B cell (primary cell): ENCODE measurements around the gene GNG13. TPM values are rescaled to one million over a fixed set of nuclear protein-coding genes. Genes with fewer than 3 reads are reported as not detected.

ENCODE experiments used
- ATAC-seq: fragments of 200-7000 bp; cut with Tn5 transposase; one replicate; pipeline ENCODE4 v1.10.0; 2021; ENCODE audit warnings: low read depth, mild to moderate bottlenecking, moderate number of reproducible peaks, moderate library complexity
- CTCF ChIA-PET: fragments of 350-600 bp; sonication (Branson Sonifier 250); formaldehyde crosslinking; loops from one replicate; lab custom pipeline; 2021; ENCODE audit warnings: antibody characterized with exemption, inconsistent platforms; lab: Charles Lee
- POLR2A ChIA-PET: fragments of 350-600 bp; sonication (Branson Sonifier 250); formaldehyde crosslinking; loops from one replicate; lab custom pipeline; 2021; ENCODE audit warnings: antibody characterized with exemption; lab: Charles Lee
- DNase-seq: peaks from one replicate; pipeline ENCODE4 v3.0.0; 2013
- H2AFZ ChIP-seq: 2 replicates; pipeline ENCODE4 v1.6.1; 2012; ENCODE audit warnings: mild to moderate bottlenecking, low read depth, low read length; ENCODE audit not compliant: insufficient read depth, poor library complexity, severe bottlenecking
- H3K27ac ChIP-seq, 2 donors: 1 replicate in 1 of 2; 2 replicates in 1 of 2; pipeline ENCODE4 v1.5.1; 2012 to 2013; ENCODE audit warnings: low read length in 2 of 2, mild to moderate bottlenecking in 2 of 2, moderate library complexity in 1 of 2
- H3K27me3 ChIP-seq, 4 experiments: fragments of 200-600 bp in 1 of 4; sonication (generic) in 1 of 4; replicated peaks in 1 of 4; 1 replicate in 2 of 4; 2 replicates in 2 of 4; pipeline versions ENCODE4 v1.6.1 to v1.7.0; 2013 to 2016; ENCODE audit warnings: low read length in 3 of 4, mild to moderate bottlenecking in 2 of 4, mixed read lengths in 1 of 4, moderate library complexity in 1 of 4; ENCODE audit not compliant: insufficient read depth in 4 of 4, control insufficient read depth in 3 of 4; ENCODE audit errors: control extremely low read depth in 1 of 4
- H3K36me3 ChIP-seq, 2 experiments: replicated peaks in 1 of 2; 1 replicate in 1 of 2; 2 replicates in 1 of 2; pipeline versions ENCODE4 v1.6.1 to v1.7.1; 2013; ENCODE audit warnings: low read length in 1 of 2; ENCODE audit not compliant: insufficient read depth in 2 of 2, control insufficient read depth in 1 of 2; ENCODE audit errors: control extremely low read depth in 1 of 2, extremely low read depth in 1 of 2
- H3K4me1 ChIP-seq, 2 donors: fragments of 200-600 bp in 1 of 2; sonication (generic) in 1 of 2; 1 replicate in 1 of 2; 2 replicates in 1 of 2; pipeline versions ENCODE4 v1.5.1 to v1.6.1; 2013 to 2017; ENCODE audit warnings: low read length in 2 of 2; ENCODE audit not compliant: control insufficient read depth in 2 of 2, insufficient read depth in 2 of 2
- H3K4me2 ChIP-seq: replicated peaks from 2 replicates; pipeline ENCODE3; 2012; ENCODE audit warnings: mild to moderate bottlenecking, low read depth, low read length; ENCODE audit not compliant: poor library complexity, severe bottlenecking
- H3K4me3 ChIP-seq, 5 experiments: fragments of 200-600 bp in 1 of 5; sonication (generic) in 1 of 5; 1 replicate in 3 of 5; 2 replicates in 2 of 5; pipeline versions ENCODE4 v1.5.1 to v1.7.0; 2011 to 2016; ENCODE audit warnings: low read length in 4 of 5, mild to moderate bottlenecking in 4 of 5, low read depth in 2 of 5, control low read depth in 1 of 5, moderate library complexity in 1 of 5; ENCODE audit not compliant: insufficient read depth in 1 of 5; ENCODE audit errors: control extremely low read depth in 1 of 5, extremely low read depth in 1 of 5
- H3K79me2 ChIP-seq: fragments of 200-600 bp; sonication (generic); one replicate; pipeline ENCODE4 v1.6.0; 2016; ENCODE audit warnings: low read length; ENCODE audit not compliant: control insufficient read depth, insufficient read depth
- H3K9ac ChIP-seq: fragments of 200-600 bp; sonication (generic); 2 replicates; pipeline ENCODE4 v1.6.1; 2017; ENCODE audit warnings: mild to moderate bottlenecking, low read length, moderate library complexity
- H3K9me3 ChIP-seq, 3 donors: one replicate each; pipeline versions ENCODE4 v1.6.1 to v1.7.1; 2013; ENCODE audit warnings: low read length in 2 of 3; ENCODE audit not compliant: control insufficient read depth in 2 of 3, insufficient read depth in 1 of 3; ENCODE audit errors: control extremely low read depth in 1 of 3
- H4K20me1 ChIP-seq: 2 replicates; pipeline ENCODE4 v1.6.0; 2012; ENCODE audit warnings: mild to moderate bottlenecking, low read length; ENCODE audit not compliant: insufficient read depth, control insufficient read depth, poor library complexity, severe bottlenecking
- H3K27ac Mint-ChIP-seq: one replicate; pipeline ENCODE4 v1.8.0; 2021; ENCODE audit warnings: mixed read lengths
- H3K27me3 Mint-ChIP-seq: one replicate; pipeline ENCODE4 v1.8.0; 2021; ENCODE audit warnings: mixed read lengths
- H3K4me1 Mint-ChIP-seq: one replicate; pipeline ENCODE4 v1.8.0; 2021; ENCODE audit warnings: mixed read lengths
- H3K4me3 Mint-ChIP-seq: one replicate; pipeline ENCODE4 v1.8.0; 2021; ENCODE audit warnings: mixed read lengths
- H3K9me3 Mint-ChIP-seq: one replicate; pipeline ENCODE4 v1.8.0; 2022; ENCODE audit warnings: mixed read lengths; ENCODE audit not compliant: insufficient read depth
- EZH2 ChIP-seq: IDR thresholded peaks from 2 replicates; pipeline ENCODE4 v1.6.1; 2012; ENCODE audit warnings: borderline replicate concordance, low read depth, mild to moderate bottlenecking, moderate library complexity, low read length; ENCODE audit not compliant: insufficient read depth, poor library complexity, severe bottlenecking
- WGBS: methylation state at CpG from one replicate; pipeline ENCODE4 v1.1.5; 2013; ENCODE audit warnings: missing lambda C conversion rate; ENCODE audit not compliant: insufficient coverage; 5-methylcytosine and 5-hydroxymethylcytosine counted together
- intact Hi-C: fragments of 100-400 bp; cut with micrococcal nuclease; formaldehyde crosslinking; loops from one replicate; pipeline ENCODE4 v1.10.0; 2022
- polyA plus RNA-seq: library from polyadenylated mRNA; depleted of rRNA; stranded (reverse); fragments of >200 nt; gene quantifications from 2 replicates; pipeline ENCODE4 v1.2.3, GENCODE V29; 2012
- total RNA-seq, 2 donors: library from RNA; stranded (reverse); fragments of 120-200 nt in 1 of 2; gene quantifications; 1 replicate in 1 of 2; 2 replicates in 1 of 2; pipeline versions ENCODE4 v1.2.3 to v1.2.4, GENCODE V29; 2013 to 2022
- TF ChIP-seq, protein P1 (sequence below): fragments of 200-600 bp; IDR thresholded peaks from one replicate; pipeline ENCODE4 v1.8.0; 2022; ENCODE audit warnings: antibody characterized with exemption, mild to moderate bottlenecking

The GNG13 gene
- total and polyA plus RNA-seq, 2 donors (not counting 1 experiment from before 2014, with no cell fraction given): not detected

DNA sequence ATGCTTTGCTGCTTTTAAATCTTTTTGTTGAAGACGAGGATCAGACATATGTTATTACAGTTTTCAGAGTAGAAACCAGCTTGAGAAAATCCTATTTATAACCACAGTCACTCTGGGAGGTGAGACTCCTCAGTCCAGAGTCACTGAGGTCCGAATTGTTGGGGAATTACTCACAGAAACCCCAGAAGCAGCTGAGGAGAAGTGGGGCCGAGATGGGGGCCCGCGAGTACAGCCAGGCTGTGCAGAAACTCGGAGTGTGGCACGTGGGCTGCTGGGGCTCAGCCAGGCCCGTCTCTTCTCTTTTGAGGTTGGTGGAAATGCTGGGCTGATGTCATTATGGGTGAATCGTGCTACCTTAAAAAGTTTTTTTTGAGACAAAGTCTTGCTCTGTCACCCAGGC lies 14.4 kb upstream of the GNG13 start:
- Histone ChIP-seq H2AFZ (no peak overlapping the region), H3K36me3 (no peaks in the 10 kb centered on the region), H3K9me3 (peaks cover 0 to 23% (median 0%) of the 10 kb centered on the region in 3 donors), H3K4me2 (no peak overlapping the region), H3K79me2 (peaks cover 4% of the 10 kb centered on the region), H3K27ac (no peak overlapping the region), H4K20me1 (no peaks in the 10 kb centered on the region), H3K4me3 (no peak overlapping the region), H3K27me3 (peaks cover 0 to 60% (median 12%) of the 10 kb centered on the region in 4 experiments), H3K4me1 (peaks cover 3 to 16% of the 10 kb centered on the region in 2 donors), H3K9ac (no peak overlapping the region)
- no peak overlapping the region for H3K4me3 Mint-ChIP-seq
- TF ChIP-seq EZH2: no peak
- TF ChIP-seq, protein P1, sequence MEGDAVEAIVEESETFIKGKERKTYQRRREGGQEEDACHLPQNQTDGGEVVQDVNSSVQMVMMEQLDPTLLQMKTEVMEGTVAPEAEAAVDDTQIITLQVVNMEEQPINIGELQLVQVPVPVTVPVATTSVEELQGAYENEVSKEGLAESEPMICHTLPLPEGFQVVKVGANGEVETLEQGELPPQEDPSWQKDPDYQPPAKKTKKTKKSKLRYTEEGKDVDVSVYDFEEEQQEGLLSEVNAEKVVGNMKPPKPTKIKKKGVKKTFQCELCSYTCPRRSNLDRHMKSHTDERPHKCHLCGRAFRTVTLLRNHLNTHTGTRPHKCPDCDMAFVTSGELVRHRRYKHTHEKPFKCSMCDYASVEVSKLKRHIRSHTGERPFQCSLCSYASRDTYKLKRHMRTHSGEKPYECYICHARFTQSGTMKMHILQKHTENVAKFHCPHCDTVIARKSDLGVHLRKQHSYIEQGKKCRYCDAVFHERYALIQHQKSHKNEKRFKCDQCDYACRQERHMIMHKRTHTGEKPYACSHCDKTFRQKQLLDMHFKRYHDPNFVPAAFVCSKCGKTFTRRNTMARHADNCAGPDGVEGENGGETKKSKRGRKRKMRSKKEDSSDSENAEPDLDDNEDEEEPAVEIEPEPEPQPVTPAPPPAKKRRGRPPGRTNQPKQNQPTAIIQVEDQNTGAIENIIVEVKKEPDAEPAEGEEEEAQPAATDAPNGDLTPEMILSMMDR: no peak
- DNase-seq (no peak), ATAC-seq (no peak)
- H3K4me1 Mint-ChIP-seq: peaks cover 10% of the 10 kb centered on the region
- no peak overlapping the region for H3K27ac Mint-ChIP-seq
- H3K9me3 Mint-ChIP-seq: no peaks in the 10 kb centered on the region
- 80% methylated on average over 8 of the region's 9 CpGs for WGBS
- intact Hi-C loops: no loop called here
- peaks cover 32% of the 10 kb centered on the region for H3K27me3 Mint-ChIP-seq
- ChIA-PET CTCF (interaction anchor here (0.6 kb wide), 1 partner anchor 909 kb away, joined by 3 read pairs; no protein-coding TSS in a partner anchor), POLR2A (no interaction called here)

DNA sequence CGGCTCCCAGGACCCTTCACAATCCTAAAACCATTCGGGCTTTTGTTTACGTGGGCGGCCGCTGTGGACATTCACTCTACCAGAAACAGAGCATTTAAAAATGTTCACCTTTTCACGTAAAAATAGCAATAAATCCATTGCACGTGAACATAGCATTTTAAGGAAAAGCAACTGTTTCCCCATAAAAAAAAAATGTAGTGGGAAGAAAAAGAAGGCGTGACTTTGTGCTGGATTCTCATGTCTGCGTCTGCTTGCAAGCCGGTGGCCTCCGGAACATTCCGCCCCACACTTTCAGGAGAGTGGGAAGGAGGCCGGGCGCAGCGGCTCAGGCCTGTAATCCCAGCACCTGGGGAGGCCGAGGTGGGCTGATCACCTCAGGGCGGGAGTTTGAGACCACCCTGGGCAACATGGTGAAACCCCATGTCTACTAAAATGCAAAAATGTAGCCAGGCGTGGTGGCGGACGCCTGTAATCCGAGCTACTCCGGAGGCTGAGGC lies 13.4 kb upstream of the GNG13 start:
- Histone ChIP-seq H3K4me1 (peaks cover 3 to 8% of the 10 kb centered on the region in 2 donors), H3K4me2 (peak overlapping the region; percentile 55), H3K27me3 (peaks cover 0 to 54% (median 10%) of the 10 kb centered on the region in 4 experiments), H4K20me1 (no peaks in the 10 kb centered on the region), H3K9me3 (peaks cover 0 to 15% (median 0%) of the 10 kb centered on the region in 3 donors), H3K36me3 (no peaks in the 10 kb centered on the region), H2AFZ (peak overlapping the region; percentile 8), H3K79me2 (peaks cover 11% of the 10 kb centered on the region), H3K27ac (no peak overlapping the region), H3K9ac (no peak overlapping the region), H3K4me3 (no peak overlapping the region)
- peaks cover 3% of the 10 kb centered on the region for H3K4me1 Mint-ChIP-seq
- H3K27me3 Mint-ChIP-seq: peaks cover 32% of the 10 kb centered on the region
- H3K9me3 Mint-ChIP-seq: no peaks in the 10 kb centered on the region
- TF ChIP-seq, protein P1: peak; percentile 10
- TF ChIP-seq EZH2: no peak
- ChIA-PET POLR2A (no interaction called here), CTCF (no interaction called here)
- no peak overlapping the region for H3K27ac Mint-ChIP-seq
- intact Hi-C loops: no loop called here
- 70% methylated on average over 15 of the region's 22 CpGs for WGBS
- no peak for ATAC-seq
- no peak overlapping the region for H3K4me3 Mint-ChIP-seq
- DNase-seq: no peak
